ENCODE results near the gene LFNG. TPM values are rescaled to one million over a fixed set of nuclear protein-coding genes. Genes with fewer than 3 reads are reported as not detected.

LFNG gene
- total RNA-seq, 1 experiment from 2014 or later: 2.4 TPM

- intact Hi-C loops (cut with micrococcal nuclease): no loop called here
- no peak for DNase-seq (ENCODE audit: unreplicated experiment)
- H3K36me3 Mint-ChIP-seq (ENCODE audit: insufficient read depth, unreplicated experiment): no peaks in the 10 kb centered on the region
- H3K4me1 Mint-ChIP-seq (ENCODE audit: insufficient read depth, unreplicated experiment): peaks cover 9% of the 10 kb centered on the region
- no peaks in the 10 kb centered on the region for H3K27me3 Mint-ChIP-seq (ENCODE audit: insufficient read depth, unreplicated experiment)
- H3K27ac Mint-ChIP-seq (ENCODE audit: low read depth, unreplicated experiment): no peak overlapping the region
- BruUV-seq (replicated peaks): no TSS peak
- ChIA-PET POLR2A (no interaction called here), CTCF (interaction anchor here (0.6 kb wide), 1 partner anchor 1804 kb away, joined by 3 read pairs; no protein-coding TSS in a partner anchor)
- H3K4me3 Mint-ChIP-seq (ENCODE audit: unreplicated experiment): no peak overlapping the region
- no peaks in the 10 kb centered on the region for H3K9me3 Mint-ChIP-seq (ENCODE audit: unreplicated experiment)
- TF ChIP-seq CTCF (IDR thresholded peaks at IDR 0.05; ENCODE audit: unreplicated experiment): no peak
Observed at GRCh38 chr7:2507208-2507916, 12.2 kb upstream of the LFNG start.

DNA sequence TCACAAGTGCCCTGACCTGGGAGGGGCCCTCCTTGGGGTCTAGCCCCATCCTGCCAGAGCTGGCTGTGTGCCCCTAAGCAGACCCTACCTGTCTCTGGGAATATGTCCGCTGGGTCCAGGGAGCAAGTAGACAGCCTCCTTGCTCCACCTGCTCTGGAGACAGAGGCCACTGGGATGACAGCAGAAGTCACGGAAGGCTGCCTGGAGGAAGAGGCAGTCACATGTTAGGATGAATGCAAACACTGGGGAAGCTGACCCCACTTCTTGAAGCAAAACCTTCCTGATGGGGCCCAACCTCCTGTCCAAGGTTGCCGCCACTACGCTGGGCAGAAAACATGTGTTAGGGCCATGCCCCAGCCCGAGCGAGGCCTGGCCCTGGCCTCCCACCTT, 11.7 kb upstream of the LFNG start:
- H3K27me3 Mint-ChIP-seq (ENCODE audit: insufficient read depth, unreplicated experiment): no peaks in the 10 kb centered on the region
- no peak overlapping the region for H3K4me3 Mint-ChIP-seq (ENCODE audit: unreplicated experiment)
- DNase-seq (ENCODE audit: unreplicated experiment): no peak
- H3K27ac Mint-ChIP-seq (ENCODE audit: low read depth, unreplicated experiment): no peak overlapping the region
- no peak for TF ChIP-seq CTCF (IDR thresholded peaks at IDR 0.05; ENCODE audit: unreplicated experiment)
- BruUV-seq (replicated peaks): no TSS peak
- H3K4me1 Mint-ChIP-seq (ENCODE audit: insufficient read depth, unreplicated experiment): peaks cover 9% of the 10 kb centered on the region
- intact Hi-C loops (cut with micrococcal nuclease): no loop called here
- ChIA-PET CTCF (no interaction called here), POLR2A (no interaction called here)
- no peaks in the 10 kb centered on the region for H3K36me3 Mint-ChIP-seq (ENCODE audit: insufficient read depth, unreplicated experiment)
- no peaks in the 10 kb centered on the region for H3K9me3 Mint-ChIP-seq (ENCODE audit: unreplicated experiment)

- no peaks in the 10 kb centered on the region for H3K36me3 Mint-ChIP-seq (ENCODE audit: insufficient read depth, unreplicated experiment)
- H3K9me3 Mint-ChIP-seq (ENCODE audit: unreplicated experiment): no peaks in the 10 kb centered on the region
- no TSS peak for BruUV-seq (replicated peaks)
- ChIA-PET CTCF (interaction anchor here (0.7 kb wide), 1 partner anchor 163 kb away, joined by 3 read pairs; no protein-coding TSS in a partner anchor), POLR2A (interaction anchor here (0.6 kb wide), 1 partner anchor 1695 kb away, joined by 3 read pairs; no protein-coding TSS in a partner anchor)
- H3K4me1 Mint-ChIP-seq (ENCODE audit: insufficient read depth, unreplicated experiment): peaks cover 9% of the 10 kb centered on the region
- H3K4me3 Mint-ChIP-seq (ENCODE audit: unreplicated experiment): no peak overlapping the region
- no peak for TF ChIP-seq CTCF (IDR thresholded peaks at IDR 0.05; ENCODE audit: unreplicated experiment)
- no peak for DNase-seq (ENCODE audit: unreplicated experiment)
- no peaks in the 10 kb centered on the region for H3K27me3 Mint-ChIP-seq (ENCODE audit: insufficient read depth, unreplicated experiment)
- intact Hi-C loops (cut with micrococcal nuclease): no loop called here
- no peak overlapping the region for H3K27ac Mint-ChIP-seq (ENCODE audit: low read depth, unreplicated experiment)
Observed at GRCh38 chr7:2508327-2509215, 11.0 kb upstream of the LFNG start.

- DNase-seq (ENCODE audit: unreplicated experiment): no peak
- CTCF ChIA-PET: interaction anchor here (0.7 kb wide), 1 partner anchor 164 kb away, joined by 3 read pairs; no protein-coding TSS in a partner anchor
- Mint-ChIP-seq H3K36me3 (ENCODE audit: insufficient read depth, unreplicated experiment) (no peaks in the 10 kb centered on the region), H3K9me3 (ENCODE audit: unreplicated experiment) (no peaks in the 10 kb centered on the region), H3K4me1 (ENCODE audit: insufficient read depth, unreplicated experiment) (peaks cover 9% of the 10 kb centered on the region), H3K27ac (ENCODE audit: low read depth, unreplicated experiment) (no peak overlapping the region), H3K4me3 (ENCODE audit: unreplicated experiment) (no peak overlapping the region), H3K27me3 (ENCODE audit: insufficient read depth, unreplicated experiment) (no peaks in the 10 kb centered on the region)
- BruUV-seq (replicated peaks): no TSS peak
- POLR2A ChIA-PET: no interaction called here
- TF ChIP-seq CTCF (IDR thresholded peaks at IDR 0.05; ENCODE audit: unreplicated experiment): no peak
- intact Hi-C loops (cut with micrococcal nuclease): no loop called here
Observed at GRCh38 chr7:2509298-2509906, 10.2 kb upstream of the LFNG start.

All from MCF 10A (cell line).